Stimulated activated memory B cell treated with anti-CD40 and anti-IgM and Interleukin-4, amounts not matched to agents 10 μg/mL and 1 μg/mL and 100 μg/mL, for 72 hours (primary cell): ENCODE results near the gene ACAP1.
"Not testable (repeated sequence)": the region's sequence is repeated elsewhere in the genome, so short reads cannot be mapped to it uniquely, and the experiment has no call there.

ENCODE experiments used
- ATAC-seq: fragments of 150-1000 bp; cut with Tn5 transposase; 2 replicates; pipeline ENCODE4 v1.10.0; 2021
- H3K27ac Mint-ChIP-seq: one replicate; pipeline ENCODE4 v1.8.0; 2022; ENCODE audit warnings: mild to moderate bottlenecking, mixed read lengths
- H3K27me3 Mint-ChIP-seq: one replicate; pipeline ENCODE4 v1.8.0; 2022; ENCODE audit warnings: mixed read lengths
- H3K36me3 Mint-ChIP-seq: one replicate; pipeline ENCODE4 v1.8.0; 2022; ENCODE audit warnings: mixed read lengths
- H3K4me1 Mint-ChIP-seq: one replicate; pipeline ENCODE4 v1.8.0; 2022; ENCODE audit warnings: mixed read lengths
- H3K4me3 Mint-ChIP-seq: one replicate; pipeline ENCODE4 v1.8.0; 2022; ENCODE audit warnings: mild to moderate bottlenecking, moderate library complexity, mixed read lengths
- H3K9me3 Mint-ChIP-seq: one replicate; pipeline ENCODE4 v1.8.0; 2022; ENCODE audit warnings: mixed read lengths

The ACAP1 gene

GRCh38 chr17:7332111-7332510 is 4.2 kb upstream of the ACAP1 start:
- Mint-ChIP-seq H3K27ac (peak overlapping the region; percentile 99), H3K27me3 (no peaks in the 10 kb centered on the region), H3K9me3 (no peaks in the 10 kb centered on the region), H3K4me3 (peak overlapping the region; percentile 74), H3K4me1 (peaks cover 83% of the 10 kb centered on the region), H3K36me3 (peaks cover 9% of the 10 kb centered on the region)
- ATAC-seq: no peak

- peak overlapping the region; percentile 99 for H3K27ac Mint-ChIP-seq
- peak overlapping the region; percentile 74 for H3K4me3 Mint-ChIP-seq
- not testable (repeated sequence) for ATAC-seq, H3K27me3 Mint-ChIP-seq, H3K9me3 Mint-ChIP-seq
- peaks cover 13% of the 10 kb centered on the region for H3K36me3 Mint-ChIP-seq
- H3K4me1 Mint-ChIP-seq: peaks cover 83% of the 10 kb centered on the region
Observed at GRCh38 chr17:7332600-7333069, 3.7 kb upstream of the ACAP1 start.

- peaks cover 14% of the 10 kb centered on the region for H3K36me3 Mint-ChIP-seq
- ATAC-seq: no peak
- no peaks in the 10 kb centered on the region for H3K27me3 Mint-ChIP-seq
- peak overlapping the region; percentile 92 for H3K4me3 Mint-ChIP-seq
- H3K9me3 Mint-ChIP-seq: no peaks in the 10 kb centered on the region
- H3K4me1 Mint-ChIP-seq: peaks cover 78% of the 10 kb centered on the region
- H3K27ac Mint-ChIP-seq: peak overlapping the region; percentile 85
Observed at GRCh38 chr17:7334938-7335538, 1.3 kb upstream of the ACAP1 start.

- Mint-ChIP-seq H3K4me1 (peaks cover 73% of the 10 kb centered on the region), H3K4me3 (peak overlapping the region; percentile 92), H3K36me3 (peaks cover 19% of the 10 kb centered on the region), H3K27ac (peak overlapping the region; percentile 85)
- H3K9me3 Mint-ChIP-seq, ATAC-seq, H3K27me3 Mint-ChIP-seq: not testable (repeated sequence)
Observed at GRCh38 chr17:7335765-7336164, 564 bp upstream of the ACAP1 start.

- peaks cover 32% of the 10 kb centered on the region for H3K36me3 Mint-ChIP-seq
- peaks cover 58% of the 10 kb centered on the region for H3K4me1 Mint-ChIP-seq
- not testable (repeated sequence) for H3K27me3 Mint-ChIP-seq, H3K9me3 Mint-ChIP-seq, ATAC-seq
- peak overlapping the region; percentile 85 for H3K27ac Mint-ChIP-seq
- H3K4me3 Mint-ChIP-seq: peak overlapping the region; percentile 92
Observed at GRCh38 chr17:7337600-7337999, 1.3 kb downstream of the ACAP1 start.

- H3K27me3 Mint-ChIP-seq: no peaks in the 10 kb centered on the region
- no peaks in the 10 kb centered on the region for H3K9me3 Mint-ChIP-seq
- peaks cover 42% of the 10 kb centered on the region for H3K4me1 Mint-ChIP-seq
- ATAC-seq: no peak
- H3K4me3 Mint-ChIP-seq: no peak overlapping the region
- H3K27ac Mint-ChIP-seq: peak overlapping the region; percentile 42
- H3K36me3 Mint-ChIP-seq: peaks cover 51% of the 10 kb centered on the region
Observed at GRCh38 chr17:7340179-7340578, 3.9 kb downstream of the ACAP1 start.

GRCh38 chr17:7341842-7342241 is 5.5 kb downstream of the ACAP1 start:
- H3K36me3 Mint-ChIP-seq: peaks cover 63% of the 10 kb centered on the region
- peak overlapping the region; percentile 4 for H3K27ac Mint-ChIP-seq
- no peaks in the 10 kb centered on the region for H3K27me3 Mint-ChIP-seq
- H3K9me3 Mint-ChIP-seq: no peaks in the 10 kb centered on the region
- ATAC-seq: no peak
- H3K4me1 Mint-ChIP-seq: peaks cover 35% of the 10 kb centered on the region
- no peak overlapping the region for H3K4me3 Mint-ChIP-seq

- Mint-ChIP-seq H3K36me3 (peaks cover 71% of the 10 kb centered on the region), H3K9me3 (no peaks in the 10 kb centered on the region), H3K27ac (peak overlapping the region; percentile 46), H3K27me3 (no peaks in the 10 kb centered on the region), H3K4me1 (peaks cover 21% of the 10 kb centered on the region), H3K4me3 (no peak overlapping the region)
- ATAC-seq: no peak
Observed at GRCh38 chr17:7343250-7343649, 6.9 kb downstream of the ACAP1 start.

- Mint-ChIP-seq H3K4me1 (peaks cover 40% of the 10 kb centered on the region), H3K27me3 (no peaks in the 10 kb centered on the region), H3K36me3 (peaks cover 72% of the 10 kb centered on the region), H3K4me3 (peak overlapping the region; percentile 21), H3K9me3 (no peaks in the 10 kb centered on the region), H3K27ac (no peak overlapping the region)
- no peak for ATAC-seq
Observed at GRCh38 chr17:7346761-7347614, 10.7 kb downstream of the ACAP1 start.

GRCh38 chr17:7347630-7348477 is 11.5 kb downstream of the ACAP1 start:
- H3K9me3 Mint-ChIP-seq: no peaks in the 10 kb centered on the region
- ATAC-seq: no peak
- H3K4me1 Mint-ChIP-seq: peaks cover 47% of the 10 kb centered on the region
- H3K27me3 Mint-ChIP-seq: no peaks in the 10 kb centered on the region
- peak overlapping the region; percentile 48 for H3K27ac Mint-ChIP-seq
- H3K36me3 Mint-ChIP-seq: peaks cover 67% of the 10 kb centered on the region
- H3K4me3 Mint-ChIP-seq: no peak overlapping the region

- Mint-ChIP-seq H3K27ac (peak overlapping the region; percentile 48), H3K4me3 (no peak overlapping the region), H3K9me3 (no peaks in the 10 kb centered on the region), H3K27me3 (no peaks in the 10 kb centered on the region), H3K4me1 (peaks cover 54% of the 10 kb centered on the region), H3K36me3 (peaks cover 60% of the 10 kb centered on the region)
- ATAC-seq: no peak
Observed at GRCh38 chr17:7348478-7349242, 12.3 kb downstream of the ACAP1 start.

GRCh38 chr17:7351665-7352502 is 15.6 kb downstream of the ACAP1 start, which contains the start of gene KCTD11:
KCTD11 (plus strand) TSS chr17:7352162.
- peak; percentile 82 for ATAC-seq
- Mint-ChIP-seq H3K36me3 (peaks cover 35% of the 10 kb centered on the region), H3K4me1 (peaks cover 63% of the 10 kb centered on the region), H3K4me3 (peak within 1 kb of the TSS; percentile 95), H3K9me3 (no peaks in the 10 kb centered on the region), H3K27ac (peak within 1 kb of the TSS; percentile 87), H3K27me3 (no peaks in the 10 kb centered on the region)

GRCh38 chr17:7352503-7352889 is 16.2 kb downstream of the ACAP1 start:
- Mint-ChIP-seq H3K9me3 (no peaks in the 10 kb centered on the region), H3K4me3 (peak overlapping the region; percentile 95), H3K27ac (peak overlapping the region; percentile 87), H3K4me1 (peaks cover 63% of the 10 kb centered on the region), H3K36me3 (peaks cover 29% of the 10 kb centered on the region), H3K27me3 (no peaks in the 10 kb centered on the region)
- no peak for ATAC-seq
